D721Med (cell line): ENCODE measurements around the gene UQCR11.

Source experiments
- DNase-seq: peaks from one replicate; pipeline ENCODE4 v3.0.0; 2011; ENCODE audit warnings: low spot score; ENCODE audit not compliant: insufficient read length
- FAIRE-seq: peaks from 2 replicates; lab custom pipeline; 2011; peaks lifted over from hg19 to GRCh38; lab: Jason Lieb, UNC
- TF ChIP-seq, protein P1 (sequence below): IDR thresholded peaks from 2 replicates; pipeline ENCODE4 v1.5.1; 2012; ENCODE audit warnings: mild to moderate bottlenecking, control low read depth; ENCODE audit not compliant: insufficient read depth; ENCODE audit errors: missing control alignments

UQCR11 gene

DNA sequence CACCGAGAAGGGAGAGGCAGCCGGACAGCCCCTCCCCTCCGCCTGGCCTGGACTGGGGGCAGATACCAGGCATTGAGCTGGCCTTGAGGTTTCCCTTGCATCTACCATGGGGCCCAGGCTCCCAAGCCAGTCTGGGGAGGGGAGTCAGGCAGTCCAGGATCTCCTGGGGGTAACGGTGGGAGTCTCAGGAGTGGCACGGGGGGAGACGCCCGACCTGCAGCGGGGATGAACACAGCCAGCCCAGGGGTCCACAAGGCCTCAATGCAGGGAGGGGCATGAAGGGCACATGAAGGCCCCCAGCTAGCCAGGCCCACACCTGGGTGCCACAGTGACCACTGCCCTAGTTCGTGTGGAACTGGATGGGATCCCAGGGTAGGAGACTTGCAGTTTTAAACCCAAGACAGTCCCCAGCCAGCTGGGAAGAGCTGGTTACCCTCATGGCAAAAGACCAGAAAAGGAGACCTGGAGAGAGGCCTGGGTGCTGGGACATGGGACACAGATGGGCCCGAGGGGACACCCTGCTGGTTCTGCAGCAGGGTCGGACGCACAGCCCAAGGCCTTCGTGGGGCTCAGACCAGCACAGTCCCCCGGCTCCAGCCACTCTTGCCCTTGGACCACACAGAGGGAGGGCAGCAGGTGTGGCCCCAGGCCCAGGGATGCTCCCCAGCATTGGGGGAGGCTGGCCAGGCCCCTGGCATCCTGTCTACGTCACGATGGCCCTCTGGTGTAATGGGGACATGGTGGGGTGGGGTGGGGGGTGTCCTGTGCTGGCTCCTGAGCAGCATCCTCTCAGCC, 4.6 kb upstream of the UQCR11 start:
- no peak for DNase-seq
- TF ChIP-seq, protein P1, sequence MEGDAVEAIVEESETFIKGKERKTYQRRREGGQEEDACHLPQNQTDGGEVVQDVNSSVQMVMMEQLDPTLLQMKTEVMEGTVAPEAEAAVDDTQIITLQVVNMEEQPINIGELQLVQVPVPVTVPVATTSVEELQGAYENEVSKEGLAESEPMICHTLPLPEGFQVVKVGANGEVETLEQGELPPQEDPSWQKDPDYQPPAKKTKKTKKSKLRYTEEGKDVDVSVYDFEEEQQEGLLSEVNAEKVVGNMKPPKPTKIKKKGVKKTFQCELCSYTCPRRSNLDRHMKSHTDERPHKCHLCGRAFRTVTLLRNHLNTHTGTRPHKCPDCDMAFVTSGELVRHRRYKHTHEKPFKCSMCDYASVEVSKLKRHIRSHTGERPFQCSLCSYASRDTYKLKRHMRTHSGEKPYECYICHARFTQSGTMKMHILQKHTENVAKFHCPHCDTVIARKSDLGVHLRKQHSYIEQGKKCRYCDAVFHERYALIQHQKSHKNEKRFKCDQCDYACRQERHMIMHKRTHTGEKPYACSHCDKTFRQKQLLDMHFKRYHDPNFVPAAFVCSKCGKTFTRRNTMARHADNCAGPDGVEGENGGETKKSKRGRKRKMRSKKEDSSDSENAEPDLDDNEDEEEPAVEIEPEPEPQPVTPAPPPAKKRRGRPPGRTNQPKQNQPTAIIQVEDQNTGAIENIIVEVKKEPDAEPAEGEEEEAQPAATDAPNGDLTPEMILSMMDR, result no peak
- no peak for FAIRE-seq

DNA sequence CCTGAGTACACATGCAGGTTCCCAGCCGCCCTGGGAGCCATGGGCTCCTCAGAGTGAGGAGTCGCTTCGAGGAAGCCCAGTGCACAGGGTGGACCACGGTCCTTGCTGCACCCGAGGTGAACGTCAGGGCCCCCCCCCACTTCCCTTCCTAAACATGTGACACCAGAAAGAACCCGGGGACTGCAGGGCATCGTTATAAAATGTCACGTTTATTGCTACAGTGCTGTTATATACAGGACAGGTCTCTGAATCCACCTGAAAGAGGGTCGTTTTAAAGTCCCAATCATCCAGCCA, 3.8 kb upstream of the UQCR11 start:
- no peak for FAIRE-seq
- TF ChIP-seq, protein P1, result no peak
- DNase-seq, result no peak

DNA sequence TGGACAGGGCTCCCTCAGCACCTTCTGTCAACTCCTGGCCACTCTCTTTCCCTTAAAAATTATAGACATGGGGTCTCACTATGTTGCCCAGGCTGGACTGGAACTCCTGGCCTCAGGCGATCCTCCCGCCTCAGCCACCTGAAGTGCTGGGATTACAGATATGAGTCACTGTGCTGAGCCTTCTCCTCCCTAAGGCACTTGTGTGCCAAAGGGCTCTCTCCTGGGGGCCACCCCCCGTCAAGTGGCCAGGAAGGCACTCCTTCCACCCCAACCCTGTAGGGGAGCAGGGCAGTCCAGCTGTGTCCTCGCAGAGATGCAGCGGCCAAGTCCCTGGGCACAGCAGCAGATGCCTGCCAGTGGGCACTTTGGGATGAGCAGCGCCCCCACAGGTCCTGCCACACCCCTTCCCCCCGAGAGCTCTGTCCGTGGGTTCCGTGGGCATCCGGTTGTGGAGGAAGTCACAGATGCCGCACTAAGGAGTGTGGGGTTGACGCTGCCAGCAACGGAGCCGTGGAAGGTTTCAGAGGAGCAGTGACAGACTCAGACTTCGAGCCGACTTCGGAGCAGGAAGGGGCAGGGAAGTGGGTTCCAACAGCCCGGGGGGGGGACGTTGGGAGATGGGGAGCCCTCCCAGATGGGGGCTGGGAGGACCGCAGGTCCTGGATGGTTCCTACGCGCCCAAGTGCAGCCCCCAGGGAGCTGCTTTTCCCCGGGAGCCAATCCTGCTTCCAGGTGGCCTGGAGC, 3.3 kb upstream of the UQCR11 start:
- FAIRE-seq, result no peak
- TF ChIP-seq, protein P1, result no peak
- DNase-seq, result no peak

DNA sequence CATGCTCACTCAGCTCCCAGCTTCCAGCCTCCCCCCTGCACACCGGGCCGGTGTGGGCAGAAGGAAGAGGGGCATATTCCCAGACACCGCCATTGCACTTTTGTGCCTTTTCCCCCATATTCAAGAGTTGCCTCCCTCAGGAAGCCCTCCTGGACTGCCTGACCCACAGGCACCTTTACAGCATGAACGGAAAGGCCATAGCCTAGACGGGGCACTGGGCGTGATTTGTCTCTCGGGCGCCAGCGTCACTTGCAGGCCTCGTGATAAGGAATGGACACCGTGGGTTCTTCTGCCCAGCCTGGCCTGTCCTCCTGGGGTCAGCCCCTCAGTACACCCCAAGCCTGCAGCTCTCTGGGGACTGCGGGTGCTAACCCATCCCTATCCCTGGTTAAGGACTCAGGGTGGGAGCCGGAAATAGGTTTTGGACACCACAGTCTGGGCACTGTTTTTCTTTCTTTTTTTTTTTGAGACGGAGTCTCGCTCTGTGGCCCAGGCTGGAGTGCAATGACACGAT, 933 bp upstream of the UQCR11 start:
- FAIRE-seq (no peak), DNase-seq (no peak)
- TF ChIP-seq, protein P1, result no peak

DNA sequence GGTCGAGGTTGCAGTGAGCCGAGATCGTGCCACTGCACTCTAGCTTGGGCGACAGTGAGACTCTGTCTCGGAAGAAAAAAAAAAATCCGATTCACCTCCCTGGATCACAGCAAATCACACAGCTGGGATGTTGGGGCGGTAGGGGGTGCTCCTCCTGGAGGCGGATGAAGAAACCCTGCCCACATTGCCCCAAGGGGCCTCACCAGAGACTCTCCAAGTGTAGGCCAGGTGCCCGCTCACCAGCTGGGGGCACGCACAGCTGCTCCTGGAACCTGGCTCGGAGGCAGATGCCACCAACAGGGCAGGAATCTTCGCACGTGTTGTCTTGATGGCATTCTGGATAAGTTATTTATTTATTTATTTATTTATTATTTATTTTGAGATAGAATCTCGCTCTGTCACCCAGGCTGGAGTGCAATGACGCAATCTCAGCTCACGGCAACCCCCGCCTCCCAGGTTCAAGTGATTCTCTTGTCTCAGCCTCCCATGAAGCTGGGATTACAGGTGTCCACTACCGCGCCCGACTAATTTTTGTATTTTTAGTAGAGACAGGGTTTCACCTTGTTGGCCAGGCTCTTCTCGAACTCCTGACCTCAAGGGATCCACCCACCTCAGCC, 3.1 kb downstream of the UQCR11 start:
- FAIRE-seq, result no peak
- TF ChIP-seq, protein P1, result no peak
- DNase-seq, result no peak

DNA sequence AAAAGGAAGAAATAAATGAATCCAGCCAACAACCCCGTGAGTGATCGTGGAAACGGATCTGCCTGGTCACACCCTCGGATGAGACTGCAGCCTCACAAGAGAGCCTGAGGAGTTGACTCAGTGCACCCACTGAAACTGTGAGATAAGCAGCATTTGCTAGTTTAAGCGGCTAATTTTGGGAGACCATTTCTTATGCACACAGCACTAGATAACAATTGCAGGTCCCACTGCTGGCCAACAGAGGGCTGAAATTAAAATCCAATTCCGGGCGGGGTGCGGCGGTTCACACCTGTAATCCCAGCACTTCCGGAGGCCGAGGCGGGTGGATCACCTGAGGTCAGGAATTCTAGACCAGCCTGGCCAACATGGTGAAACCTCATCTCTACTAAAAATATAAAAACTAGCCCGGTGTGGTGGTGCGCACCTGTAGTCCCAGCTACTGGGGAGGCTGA, 3.6 kb downstream of the UQCR11 start:
- FAIRE-seq (no peak), DNase-seq (no peak)
- TF ChIP-seq, protein P1, result no peak

DNA sequence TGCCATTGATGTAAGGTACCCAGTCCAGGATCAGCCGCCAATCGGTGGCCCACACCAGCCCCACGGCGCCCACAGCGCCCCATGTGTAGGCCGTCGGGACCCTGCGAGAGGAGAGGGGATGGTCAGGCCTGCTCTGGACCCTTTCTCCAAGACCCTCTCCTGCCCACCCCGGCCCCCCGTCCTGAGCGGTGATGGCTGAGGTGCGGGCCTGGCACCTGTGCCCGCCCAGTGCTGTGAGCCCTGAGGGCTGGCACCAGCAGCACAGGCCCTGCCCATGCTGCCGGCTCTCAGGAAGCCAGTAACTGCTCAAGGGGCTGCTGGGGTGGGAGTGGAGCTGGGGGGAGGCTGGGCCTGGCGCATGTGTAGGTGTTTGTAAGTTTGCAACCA, 5.8 kb downstream of the UQCR11 start:
- TF ChIP-seq, protein P1, result no peak
- FAIRE-seq (no peak), DNase-seq (no peak)
